Prostate gland (tissue), 2 donors: ENCODE data around the gene QRFP.

Experiments
- CTCF ChIP-seq, 4 experiments: fragments of 200-600 bp in 2 of 4; fragments of 450-650 bp in 2 of 4; sonication (generic) in 2 of 4; IDR thresholded peaks; 1 replicate in 3 of 4; 2 replicates in 1 of 4; pipeline ENCODE4 v1.5.1; 2016 to 2019; ENCODE audit warnings: antibody characterized with exemption in 4 of 4, mild to moderate bottlenecking in 2 of 4, moderate library complexity in 2 of 4
- POLR2A ChIP-seq: fragments of 450-650 bp; IDR thresholded peaks from one replicate; pipeline ENCODE4 v1.6.1; 2016; ENCODE audit warnings: antibody characterized with exemption, mild to moderate bottlenecking

GRCh38 chr9:130945173-130945572 lies 48.6 kb upstream of the QRFP start:
- no peak for TF ChIP-seq CTCF (IDR thresholded peaks at IDR 0.05)
- no peak for TF ChIP-seq POLR2A
